SK-N-SH (cell line): Measurements from ENCODE around the gene TACC2.

ENCODE experiments used
- CHD2 ChIP-seq: fragments of 150-350 bp; IDR thresholded peaks from 2 replicates; pipeline ENCODE4 v1.6.1; 2018; ENCODE audit warnings: low read length; ENCODE audit not compliant: partially characterized antibody
- CTCF ChIP-seq: fragments of 200-600 bp; sonication (generic); IDR thresholded peaks from 2 replicates; pipeline ENCODE4 v1.6.1; 2017; ENCODE audit warnings: antibody characterized with exemption, mild to moderate bottlenecking, moderate library complexity
- JUND ChIP-seq: IDR thresholded peaks from 2 replicates; pipeline ENCODE4 v1.4.0; 2012
- MXI1 ChIP-seq: IDR thresholded peaks from 2 replicates; pipeline ENCODE4 v1.6.1; 2012; ENCODE audit warnings: mild to moderate bottlenecking, low read depth, low read length, improper control_type of control experiment
- RAD21 ChIP-seq: IDR thresholded peaks from 2 replicates; pipeline ENCODE4 v1.6.1; 2012; ENCODE audit warnings: mild to moderate bottlenecking, low read length
- RFX5 ChIP-seq: IDR thresholded peaks from 2 replicates; pipeline ENCODE4 v1.6.1; 2012; ENCODE audit warnings: mild to moderate bottlenecking, improper control_type of control experiment, low read length
- TAF1 ChIP-seq: IDR thresholded peaks from 2 replicates; pipeline ENCODE4 v1.6.1; 2012; ENCODE audit warnings: low read depth, mild to moderate bottlenecking, low read length, moderate library complexity, borderline replicate concordance

GRCh38 chr10:121990015-121990677 is 1.2 kb downstream of the TACC2 start:
- no peak for TF ChIP-seq CTCF
- TF ChIP-seq TAF1 = no peak
- no peak for TF ChIP-seq CHD2
- no peak for TF ChIP-seq RFX5
- no peak for TF ChIP-seq JUND
- TF ChIP-seq MXI1 = no peak
- TF ChIP-seq RAD21 = no peak
